ENCODE results near the gene CCDC9. TPM values are rescaled to one million over a fixed set of nuclear protein-coding genes. Genes with fewer than 3 reads are reported as not detected.
"Not testable (repeated sequence)": the region's sequence is repeated elsewhere in the genome, so short reads cannot be mapped to it uniquely, and the experiment has no call there.

The CCDC9 gene
- total and polyA plus RNA-seq, 2 of the 8 experiments (the other 6 are each of a cell fraction or from before 2014, with no cell fraction given): 3.7 to 29.8 TPM

GRCh38 chr19:47300867-47301266 lies 44.5 kb downstream of the CCDC9 start:
- H4K8ac ChIP-seq (ENCODE audit: extremely low read depth, insufficient read depth, low read length); H3K27me3 ChIP-seq (replicated peaks in 1 of 4; ENCODE audit: control insufficient read depth in 3 of 4, extremely low read depth in 1 of 4, insufficient read depth in 3 of 4, low read length in 3 of 4); H3K4me1 ChIP-seq (replicated peaks in 1 of 4; ENCODE audit: control insufficient read depth in 3 of 4, insufficient read depth in 4 of 4, low read length in 3 of 4); H2BK15ac ChIP-seq (ENCODE audit: low read length); DNase-seq (ENCODE audit: low read depth in 1 of 2, low spot score in 2 of 2); H4K91ac ChIP-seq (replicated peaks; ENCODE audit: insufficient read length, low read length); H2BK120ac ChIP-seq (replicated peaks; ENCODE audit: low read depth, low read length); H3K23ac ChIP-seq (ENCODE audit: insufficient read length); H2BK5ac ChIP-seq (ENCODE audit: low read depth, low read length); H2BK12ac ChIP-seq (ENCODE audit: low read depth, low read length); H3K36me3 ChIP-seq (ENCODE audit: control insufficient read depth in 2 of 4, insufficient read depth in 4 of 4, low read length in 3 of 4); H3K9me3 ChIP-seq (ENCODE audit: insufficient read depth in 2 of 2, low read depth in 1 of 2, low read length in 1 of 2); H3K4ac ChIP-seq (replicated peaks; ENCODE audit: insufficient read length, low read depth, low read length); H4K20me1 ChIP-seq (replicated peaks in 1 of 2; ENCODE audit: control insufficient read depth in 1 of 2, insufficient read depth in 2 of 2, low read length in 2 of 2); H2AK5ac ChIP-seq (ENCODE audit: low read depth, low read length); H3K27ac ChIP-seq (ENCODE audit: low read depth, low read length); H4K5ac ChIP-seq (ENCODE audit: insufficient read length, low read depth, low read length); H3K18ac ChIP-seq (ENCODE audit: extremely low read depth, low read length); H3K4me3 ChIP-seq (ENCODE audit: extremely low read depth in 1 of 4, insufficient read depth in 2 of 4, low read depth in 3 of 4, low read length in 4 of 4); H2AFZ ChIP-seq (ENCODE audit: low read length); H3K23me2 ChIP-seq (ENCODE audit: low read depth, low read length); H3K9ac ChIP-seq (replicated peaks in 1 of 4; ENCODE audit: extremely low read depth in 1 of 4, low read depth in 3 of 4, low read length in 3 of 4); H3K79me2 ChIP-seq (ENCODE audit: control insufficient read depth in 1 of 2, insufficient read depth in 2 of 2, low read length in 2 of 2); H3K56ac ChIP-seq (replicated peaks; ENCODE audit: insufficient read length, low read depth, low read length); H3K4me2 ChIP-seq (ENCODE audit: insufficient read depth in 1 of 2, low read depth in 2 of 2, low read length in 2 of 2); H3K14ac ChIP-seq (ENCODE audit: insufficient read length); H2BK20ac ChIP-seq (ENCODE audit: low read length); H3K79me1 ChIP-seq (ENCODE audit: low read depth, low read length); FAIRE-seq: not testable (repeated sequence)
- 97% methylated on average over 7 of the region's 14 CpGs; no CpG with 5 or more reads in 1 of the 2 experiments for WGBS, 2 experiments (ENCODE audit: extremely low coverage in 1 of 2, insufficient coverage in 1 of 2, insufficient read length in 1 of 2, insufficient replicate concordance in 2 of 2, low coverage in 1 of 2, low lambda C conversion rate in 2 of 2, missing lambda C conversion rate in 1 of 2)
- ChIA-PET CTCF (ENCODE audit: partially characterized antibody) (interaction anchor here (3.1 to 10.4 kb wide), 3 partner anchors 16 to 90 kb away, joined by 11 to 90 read pairs (median 12); partner anchors contain the start of gene DHX34), POLR2A (ENCODE audit: partially characterized antibody) (interaction anchor here (1.4 kb wide), 1 partner anchor 61 kb away, joined by 4 read pairs; no protein-coding TSS in a partner anchor)

All from H1 (cell line).